GM19238 (cell line): ENCODE measurements around the gene PHLDB3.
A peak's percentile ranks its signal among the peaks of the same experiment; 100 is the strongest.

Experiments used
- DNase-seq: peaks from one replicate; pipeline ENCODE4 v3.0.0; 2011; ENCODE audit warnings: low spot score; ENCODE audit not compliant: insufficient read length

Gene PHLDB3

DNA sequence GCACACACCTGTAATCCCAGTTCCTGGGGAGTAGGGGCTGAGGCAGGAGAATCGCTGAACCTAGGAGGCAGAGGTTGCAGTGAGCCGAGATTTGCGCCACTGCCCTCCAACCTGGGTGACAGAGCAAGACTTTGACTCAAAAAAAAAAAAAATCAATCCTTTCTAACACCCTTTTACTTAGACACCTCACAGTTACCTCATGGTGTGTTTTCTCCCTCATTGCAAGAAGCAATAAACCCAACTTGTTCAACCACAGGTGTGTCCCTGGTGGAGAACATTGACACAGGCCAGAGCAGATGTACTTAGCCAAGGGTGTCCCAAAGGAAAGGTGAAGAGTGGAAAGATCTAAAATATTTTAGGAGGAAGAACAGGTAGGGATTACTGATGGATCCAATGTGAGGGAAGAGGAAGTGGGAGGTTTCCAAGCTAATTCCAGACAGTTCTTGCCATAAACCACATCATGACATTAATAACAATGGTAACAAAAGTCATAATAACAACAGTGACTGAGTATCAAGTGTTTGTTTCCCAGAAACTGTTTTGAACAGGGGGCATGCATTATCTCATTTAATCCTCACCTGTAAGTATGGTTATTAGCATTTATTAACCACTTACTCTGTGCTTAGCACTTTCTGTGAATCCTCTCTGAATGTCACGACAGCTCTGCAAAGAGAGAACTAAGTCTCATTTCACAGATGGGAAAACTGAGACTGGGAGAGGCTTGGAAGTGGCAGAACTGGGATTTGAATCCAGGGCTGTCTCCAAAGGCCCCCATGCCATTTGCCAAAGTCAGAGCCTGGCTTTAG lies 36.0 kb downstream of the PHLDB3 start:
- DNase-seq = no peak

DNA sequence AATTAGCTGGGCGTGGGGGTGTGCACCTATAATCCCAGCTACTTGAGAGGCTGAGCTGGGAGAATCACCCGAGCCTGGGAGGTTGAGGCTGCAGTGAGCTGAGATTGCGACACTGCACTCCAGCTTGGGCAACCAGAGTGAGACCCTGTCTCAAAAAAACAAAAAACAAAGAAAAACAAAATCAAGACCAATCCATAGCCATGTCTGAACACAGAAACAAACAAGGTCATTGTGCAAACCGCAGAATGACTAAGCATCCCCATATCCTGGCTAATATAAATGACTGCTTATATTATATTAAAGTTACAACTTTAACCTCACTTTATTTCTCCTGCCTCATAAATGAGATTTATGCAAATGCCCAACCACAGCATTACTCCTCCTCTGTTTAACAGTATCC lies 36.8 kb downstream of the PHLDB3 start:
- DNase-seq = no peak

DNA sequence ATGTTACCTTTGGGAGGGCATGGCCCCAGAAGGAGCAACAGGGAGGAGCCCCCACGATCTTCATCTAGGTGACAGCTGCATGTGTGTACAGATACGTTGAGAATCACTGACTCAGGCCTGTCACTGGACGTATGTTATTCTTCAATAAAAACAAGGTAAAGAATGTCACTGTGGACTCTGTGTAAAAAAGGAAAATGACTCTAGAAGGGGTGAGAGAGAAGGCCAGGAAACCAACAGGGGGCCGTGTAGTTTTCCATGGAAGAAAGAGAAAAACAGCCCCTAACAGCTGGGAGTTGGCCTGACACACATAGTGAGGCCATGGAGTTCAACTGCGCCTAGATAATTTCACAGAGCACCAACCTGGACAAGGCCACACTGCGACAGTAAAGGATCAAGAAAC lies 37.3 kb downstream of the PHLDB3 start:
- no peak for DNase-seq

DNA sequence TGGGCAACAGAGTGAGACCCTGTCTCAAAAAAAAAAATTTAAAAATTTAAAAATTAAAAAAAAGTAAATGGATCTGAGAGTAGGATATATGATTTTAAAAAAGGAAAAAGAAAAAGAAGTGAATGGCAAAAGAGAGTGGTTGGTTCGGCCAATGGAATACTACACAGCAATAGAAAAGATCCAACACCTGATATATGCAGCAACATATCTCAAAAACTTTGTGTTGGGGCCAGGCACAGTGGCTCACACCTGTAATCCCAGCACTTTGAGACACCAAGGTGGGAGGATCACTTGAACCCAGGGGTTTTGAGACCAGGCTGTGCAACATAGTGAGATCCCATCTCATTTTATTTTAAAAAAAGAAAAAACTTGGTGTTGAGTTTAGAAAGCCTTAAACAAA lies 37.8 kb downstream of the PHLDB3 start:
- DNase-seq = no peak

DNA sequence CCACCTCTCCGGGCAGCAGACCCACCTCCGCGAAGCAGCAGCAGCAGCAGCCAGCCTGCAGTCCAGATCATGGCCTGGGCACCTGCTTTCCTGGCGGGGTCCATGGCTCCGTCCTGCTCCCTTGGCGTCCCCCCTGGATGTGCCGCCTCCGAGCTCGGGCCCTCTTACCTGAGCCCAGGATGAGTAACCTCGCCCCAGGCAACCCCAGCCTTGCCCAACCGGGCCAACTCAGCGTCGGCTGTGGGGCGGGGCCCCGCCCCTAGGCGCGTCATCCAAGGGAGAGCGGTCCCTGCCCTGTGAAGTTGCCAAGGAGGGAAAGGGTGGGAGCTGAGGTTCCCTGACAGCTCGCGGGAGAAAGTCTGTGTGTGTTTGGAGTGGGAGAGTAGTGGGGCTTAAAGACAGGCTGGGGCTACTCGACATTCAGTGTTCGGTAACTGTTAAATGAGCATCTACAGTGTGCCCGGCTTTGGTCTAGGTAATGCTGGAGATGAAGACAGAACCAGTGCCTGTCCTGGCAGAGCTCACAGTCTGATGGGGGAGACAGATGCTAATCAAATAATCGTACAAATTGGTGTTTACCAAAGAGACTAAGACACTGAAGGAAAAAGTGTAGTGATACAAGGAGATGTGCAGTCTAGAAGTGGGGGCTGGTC lies 39.0 kb downstream of the PHLDB3 start, which contains the start of gene LYPD3:
LYPD3 (minus strand) TSS at position 141 of the 653 bp plus-strand sequence; CDS start at position 104, 37 bp downstream.
- no peak for DNase-seq

DNA sequence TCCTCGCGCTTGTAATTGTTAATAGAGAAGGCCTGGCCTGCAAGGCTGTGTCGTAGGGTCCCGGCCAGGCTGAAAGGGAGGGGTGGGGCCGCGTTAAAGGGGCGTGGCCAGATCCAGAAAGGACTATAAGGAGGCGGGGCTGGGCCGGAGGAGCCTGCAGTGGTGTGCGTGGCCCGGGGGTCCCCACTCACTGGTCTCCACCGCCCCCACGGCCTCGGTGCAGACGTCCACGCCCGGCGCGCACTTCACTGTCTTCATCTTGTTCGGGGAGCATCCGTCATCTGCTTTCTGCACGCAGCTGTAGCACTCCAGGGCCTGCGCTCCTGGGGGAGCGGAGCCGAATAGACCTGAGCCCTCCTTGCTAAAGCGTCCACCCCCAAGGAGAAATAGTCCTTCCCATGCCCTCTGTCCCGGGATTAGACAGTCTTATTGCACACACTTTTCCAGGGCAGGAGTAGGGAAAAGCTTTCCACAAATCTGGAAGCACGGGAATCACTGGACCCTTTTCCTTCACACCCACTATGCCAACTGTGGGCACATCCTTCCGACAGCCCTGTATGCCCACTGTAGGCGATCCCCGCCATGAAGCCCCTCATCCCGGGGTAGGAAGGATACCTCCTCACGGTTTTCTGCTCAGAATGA lies 40.3 kb downstream of the PHLDB3 start:
- DNase-seq = peak; percentile 62

DNA sequence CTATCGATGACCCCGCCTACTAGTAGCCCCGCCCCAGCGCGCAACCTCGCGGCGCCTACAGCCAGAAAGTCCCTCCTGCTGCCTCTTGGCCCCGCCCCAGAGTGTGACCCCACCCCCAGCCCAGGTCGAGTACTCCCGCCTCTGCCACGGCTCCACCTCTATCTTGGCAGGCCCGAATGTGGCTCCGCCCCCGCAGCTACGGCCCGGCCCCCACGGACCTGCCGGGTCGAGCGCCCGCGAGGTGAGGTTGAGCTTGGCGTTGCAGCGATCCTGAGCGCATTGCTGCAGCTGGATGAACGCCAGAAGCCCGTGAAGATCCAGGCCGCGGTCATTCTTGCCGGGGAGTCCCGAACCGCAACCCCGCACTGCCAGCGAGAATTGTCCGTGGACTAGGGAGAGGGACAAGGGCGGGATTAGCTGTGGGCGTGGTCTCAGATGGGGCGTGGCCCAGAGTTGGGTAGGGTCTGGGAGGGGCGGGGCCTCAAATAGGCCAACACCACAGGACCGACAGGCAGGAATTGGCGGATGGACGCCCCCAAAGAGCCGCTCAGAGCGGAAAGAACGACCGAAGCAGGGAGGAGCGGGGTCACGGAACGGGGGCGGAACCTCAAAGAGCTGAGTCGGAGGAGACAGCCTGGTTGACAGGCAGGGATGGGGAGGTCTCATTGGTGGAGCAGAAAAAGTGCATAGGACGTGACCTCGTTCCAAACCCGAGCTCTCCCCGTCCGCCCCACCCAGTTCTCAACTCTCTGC lies 41.0 kb downstream of the PHLDB3 start:
- DNase-seq = peak; percentile 92

DNA sequence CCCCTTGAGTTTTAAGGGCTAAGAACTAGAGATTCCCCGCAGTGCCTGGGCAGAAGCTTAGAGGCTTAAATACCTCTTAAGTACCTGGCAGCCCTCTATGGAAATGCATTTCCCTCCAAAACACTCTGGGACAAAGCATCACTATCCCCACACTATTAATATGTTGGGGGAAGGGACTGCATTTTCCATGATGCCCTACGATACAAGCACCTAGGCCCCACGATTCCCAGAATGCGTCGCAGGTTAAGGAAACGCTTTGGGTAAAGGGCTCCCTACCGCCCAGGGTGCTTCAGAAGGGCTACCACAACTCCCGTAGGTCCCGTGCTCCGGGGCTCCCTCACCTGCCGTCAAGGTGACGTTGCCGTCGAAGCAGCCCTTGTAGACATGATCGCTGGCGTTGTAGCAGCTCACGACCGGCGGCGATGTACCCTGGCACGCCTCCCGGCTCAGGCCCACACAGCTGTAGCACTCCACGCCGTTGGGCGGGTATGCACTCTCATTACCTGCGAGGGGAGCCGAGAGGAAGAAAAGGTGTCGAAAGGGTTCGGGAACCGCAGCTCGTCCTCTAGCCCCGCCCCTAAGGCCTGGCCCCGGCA lies 41.7 kb downstream of the PHLDB3 start:
- no peak for DNase-seq

DNA sequence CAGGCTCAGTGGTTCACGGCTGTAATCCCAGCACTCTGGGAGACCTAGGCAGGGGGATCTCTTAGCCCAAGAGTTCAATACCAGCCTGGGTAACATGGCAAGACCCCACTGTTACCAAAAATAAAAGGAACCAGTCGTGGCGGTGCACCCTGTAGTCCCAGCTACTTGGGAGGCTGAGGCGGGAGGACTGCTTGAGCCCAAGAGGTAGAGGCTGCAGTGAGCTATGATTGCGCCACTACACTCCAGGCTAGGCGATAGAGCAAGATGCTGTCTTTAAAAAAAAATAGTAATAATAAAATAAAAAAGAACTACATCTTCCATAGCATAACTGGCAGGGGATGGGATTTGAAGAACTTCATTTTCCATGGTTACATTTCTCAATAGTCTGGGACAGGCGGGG lies 42.2 kb downstream of the PHLDB3 start:
- no peak for DNase-seq

DNA sequence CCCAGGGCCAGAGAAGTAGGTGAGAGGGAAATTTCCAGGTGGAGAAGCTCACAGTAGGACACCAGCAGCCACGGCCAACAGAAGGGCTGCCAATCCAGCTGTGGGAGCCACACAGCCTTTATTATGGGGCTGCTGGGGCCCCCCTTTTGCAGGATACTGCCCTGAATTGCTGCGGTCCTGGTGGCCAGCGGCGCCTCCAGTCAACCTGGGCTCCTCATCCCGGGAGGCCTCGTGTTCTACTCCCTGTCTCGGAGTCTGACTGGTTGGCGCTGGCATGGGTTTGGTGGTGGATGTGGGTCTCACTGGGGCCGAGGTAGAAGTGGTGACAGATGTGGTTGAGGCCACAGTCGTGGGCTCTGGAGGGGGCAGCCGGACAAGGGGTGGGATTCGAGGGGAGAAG lies 43.2 kb downstream of the PHLDB3 start:
- DNase-seq = no peak

DNA sequence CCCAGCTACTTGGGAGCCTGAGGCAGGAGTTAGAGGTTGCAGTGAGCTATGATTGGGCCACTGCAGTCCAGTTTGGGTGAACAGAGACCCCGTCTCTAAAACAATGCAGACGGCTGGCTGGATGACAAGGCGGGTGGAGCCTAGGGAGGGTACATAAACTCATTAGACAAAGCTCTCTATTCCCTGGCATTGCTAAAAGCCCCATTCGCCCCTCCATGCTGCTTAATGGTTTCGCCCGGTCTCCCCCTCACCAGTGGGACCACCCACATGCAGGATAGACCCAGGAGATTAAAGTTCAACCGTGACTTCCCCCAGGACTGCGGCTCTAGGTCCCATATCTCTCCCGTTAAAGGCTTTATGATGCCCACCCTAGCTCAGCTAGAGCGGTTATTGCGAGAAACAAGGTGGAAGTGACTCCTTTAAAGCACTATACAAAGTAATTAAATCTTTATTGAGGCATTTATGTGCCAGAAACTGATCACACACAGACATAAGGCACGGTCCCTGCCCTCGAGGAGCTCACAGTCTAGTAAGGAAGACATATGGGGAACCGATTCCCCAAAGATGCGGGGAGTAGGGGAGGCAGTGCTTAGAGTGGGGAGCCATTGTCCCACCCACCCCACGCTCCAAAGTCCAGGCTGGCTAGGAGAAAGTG lies 44.1 kb downstream of the PHLDB3 start:
- no peak for DNase-seq

DNA sequence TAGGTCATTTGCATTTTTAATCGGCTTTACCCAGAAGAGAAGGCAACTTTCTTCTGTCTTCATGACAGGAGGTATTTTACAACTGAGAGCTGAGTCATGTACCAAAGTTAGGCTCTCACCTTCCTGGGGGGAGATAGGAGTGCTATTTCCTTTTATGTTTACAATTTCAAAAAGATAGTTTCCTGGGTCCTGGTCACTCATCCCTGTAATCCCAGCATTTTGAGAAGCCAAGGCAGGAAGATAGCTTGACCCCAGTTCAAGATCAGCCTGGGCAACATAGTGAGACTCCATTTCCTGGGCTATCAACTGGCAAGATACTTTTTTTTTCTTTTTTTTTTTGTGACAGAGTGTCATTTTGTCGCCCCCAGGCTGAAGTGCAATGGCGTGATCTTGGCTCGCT lies 46.7 kb downstream of the PHLDB3 start:
- DNase-seq = no peak

DNA sequence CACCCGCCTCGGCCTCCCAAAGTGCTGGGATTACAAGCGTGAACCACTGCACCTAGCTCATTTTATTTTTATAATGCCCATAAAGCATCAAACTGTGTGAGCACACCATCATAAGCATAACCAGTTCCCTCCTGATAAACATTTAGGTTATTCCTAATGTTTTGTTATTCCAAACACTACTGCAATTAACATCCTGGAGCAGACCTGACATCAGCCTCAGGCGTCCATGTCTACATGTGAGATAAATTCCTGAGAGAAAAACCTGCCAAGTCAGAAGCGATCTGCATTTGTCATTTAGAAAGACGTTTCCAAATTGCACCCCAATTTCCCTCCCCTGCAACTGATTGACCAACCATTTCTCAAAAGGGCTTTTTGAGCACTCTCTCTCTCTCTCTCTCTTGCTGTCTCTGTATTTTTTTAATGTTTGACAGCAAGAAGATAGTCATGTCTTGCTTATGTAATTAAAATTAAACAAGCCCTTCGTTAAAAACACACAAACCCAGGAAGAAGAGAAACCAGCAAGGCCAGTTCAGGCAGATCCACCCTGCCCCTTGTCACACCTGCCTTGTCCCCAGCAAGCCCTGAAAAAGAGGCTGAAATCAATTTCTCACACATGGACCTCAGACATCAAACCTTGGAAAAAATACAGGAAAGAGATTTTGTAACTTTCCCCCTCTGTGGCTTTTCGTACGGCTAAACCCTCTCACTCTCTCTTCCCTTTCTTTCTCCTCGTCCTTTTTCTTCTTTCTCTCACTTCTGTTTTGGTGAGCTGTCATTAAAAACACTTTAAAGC lies 49.0 kb downstream of the PHLDB3 start:
- DNase-seq = no peak

DNA sequence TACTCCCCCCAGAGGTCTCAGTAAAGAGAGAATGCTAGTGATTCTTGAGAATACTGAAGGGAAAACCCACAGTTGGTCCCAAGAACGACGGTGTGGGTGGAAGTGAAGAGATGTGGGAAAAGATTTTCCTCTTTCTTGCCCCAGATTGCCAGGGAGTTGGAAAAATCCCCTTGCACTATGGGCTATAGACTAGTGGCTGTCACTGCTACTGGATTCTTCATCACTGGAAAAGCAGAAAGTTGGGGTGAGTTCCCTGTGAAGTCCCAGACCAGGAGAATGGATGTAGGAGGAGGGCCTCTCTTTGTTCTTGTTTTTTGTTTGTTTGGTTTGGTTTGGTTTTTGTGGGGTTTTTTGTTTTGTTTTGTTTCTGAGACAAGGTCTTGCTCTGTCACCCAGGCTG lies 50.5 kb downstream of the PHLDB3 start:
- DNase-seq = no peak

DNA sequence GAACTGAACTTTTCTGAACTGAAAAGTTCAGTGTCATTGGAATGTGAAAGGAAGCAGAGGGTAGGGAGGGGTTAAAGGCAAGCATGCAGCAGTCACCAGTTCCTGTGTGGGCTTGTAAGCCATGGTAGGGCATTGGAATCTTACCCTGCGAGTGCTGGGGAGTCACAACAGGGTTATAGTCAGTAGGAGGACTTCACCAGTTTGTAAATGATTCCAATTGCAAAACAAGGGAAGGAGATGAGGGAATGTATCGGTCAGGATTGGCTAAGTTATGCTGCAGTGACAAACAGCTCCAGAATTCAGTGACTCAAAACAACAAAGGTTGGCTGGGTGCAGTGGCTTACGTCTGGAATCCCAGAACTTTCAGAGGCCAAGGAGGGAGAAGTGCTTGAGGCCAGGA lies 52.0 kb downstream of the PHLDB3 start:
- DNase-seq = no peak

DNA sequence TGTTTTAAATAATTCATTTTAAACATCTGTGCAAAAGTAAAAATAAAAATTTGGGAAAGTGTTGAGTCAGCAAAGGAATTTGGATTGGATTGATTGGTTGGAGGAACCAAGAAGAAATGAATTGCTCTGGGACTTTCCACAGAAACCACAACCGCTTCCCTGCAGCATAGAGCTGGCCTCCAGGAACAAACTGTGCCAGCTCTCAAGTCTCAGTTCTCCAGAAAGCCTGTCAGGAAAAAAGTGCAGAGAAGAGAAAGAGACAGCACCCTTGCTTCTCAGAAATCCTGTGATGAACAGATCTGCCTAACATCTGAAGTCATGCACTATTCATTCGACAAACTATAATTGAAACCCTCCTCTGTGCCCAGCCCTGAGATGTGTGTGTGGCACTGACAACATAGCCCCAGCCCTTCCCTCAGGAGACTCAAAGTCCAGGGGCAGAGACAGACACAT lies 54.0 kb downstream of the PHLDB3 start:
- DNase-seq = no peak

DNA sequence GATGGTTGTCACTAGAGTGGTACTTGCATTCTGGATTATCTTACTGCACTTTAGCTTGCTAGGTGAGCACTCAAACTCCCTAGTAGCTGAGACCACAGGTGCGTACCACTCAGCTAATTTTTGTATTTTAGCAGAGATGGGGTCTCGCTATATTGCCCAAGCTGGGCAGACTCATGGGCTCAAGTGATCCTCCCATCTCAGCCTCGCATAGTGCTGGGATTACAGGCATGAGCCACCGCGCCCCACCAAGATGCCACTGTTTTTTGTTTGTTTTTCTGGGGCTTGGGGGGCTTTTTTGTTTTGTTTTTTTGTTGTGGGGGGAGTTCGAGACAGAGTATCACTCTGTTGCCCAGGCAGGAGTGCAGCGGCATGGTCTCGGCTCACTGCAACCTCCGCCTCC lies 56.9 kb downstream of the PHLDB3 start:
- DNase-seq = no peak

DNA sequence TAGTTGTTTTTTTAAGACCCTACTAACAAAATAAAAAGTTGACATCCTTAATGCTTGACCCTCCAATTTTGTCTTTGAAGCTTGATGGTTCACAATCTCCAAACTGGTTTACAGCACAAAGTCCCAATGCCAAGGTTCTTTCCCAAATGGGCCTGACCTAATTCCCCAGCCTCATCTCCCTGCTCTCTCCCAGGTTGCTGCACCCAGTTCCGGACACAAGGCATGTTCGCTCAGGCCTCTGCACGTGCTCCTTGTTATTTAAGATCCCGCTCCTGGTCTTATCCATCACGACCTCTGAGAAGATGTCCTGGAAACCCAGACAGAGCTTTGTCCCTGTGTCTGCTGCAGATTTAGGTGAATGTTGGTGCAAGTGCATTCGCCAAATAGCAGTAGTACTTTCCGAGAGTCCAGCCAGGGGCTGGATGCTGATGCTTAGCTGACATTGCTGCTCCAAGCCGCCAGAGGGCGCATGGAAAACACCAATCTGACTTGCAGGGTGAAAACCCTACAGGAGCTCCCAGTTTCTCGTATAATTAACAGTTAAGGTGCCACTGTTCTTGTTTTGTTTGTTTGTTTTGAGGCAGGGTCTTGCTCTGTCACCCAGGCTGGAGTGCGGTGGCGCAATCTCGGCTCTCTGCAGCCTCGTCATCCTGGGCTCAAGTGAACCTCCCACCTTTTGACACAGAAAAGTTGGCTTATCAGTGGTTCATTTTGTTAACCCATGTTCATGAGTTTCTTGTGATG lies 57.6 kb downstream of the PHLDB3 start:
- peak; percentile 70 for DNase-seq

DNA sequence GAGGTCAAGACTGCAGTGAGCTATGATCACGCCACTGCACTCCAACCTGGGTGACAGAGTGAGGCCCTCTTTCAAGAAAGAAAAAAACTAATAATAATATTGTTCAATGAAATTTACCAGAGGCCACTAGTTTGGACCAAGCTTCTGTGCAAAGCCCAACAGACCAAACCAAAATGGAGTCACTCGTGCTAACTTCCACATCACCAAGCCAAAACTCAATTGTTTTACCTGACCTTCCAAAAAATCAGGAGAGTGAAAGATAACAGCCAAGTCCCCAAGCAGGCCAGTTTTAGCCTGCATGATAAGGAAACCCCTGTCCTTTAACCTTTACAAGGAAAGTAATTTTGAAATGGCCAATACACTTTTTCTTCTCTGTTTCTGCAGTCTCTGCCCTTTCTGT lies 59.1 kb downstream of the PHLDB3 start:
- DNase-seq = no peak
